Hair follicular keratinocyte (primary cell): ENCODE measurements around the gene SERAC1. TPM values are rescaled to one million over a fixed set of nuclear protein-coding genes. Genes with fewer than 3 reads are reported as not detected.

Experiments
- total RNA-seq: library from RNA; depleted of rRNA; stranded (reverse); fragments of >200 nt; gene quantifications from 2 replicates; pipeline ENCODE4 v1.2.3, GENCODE V29; 2015

The SERAC1 gene
- 2.3 and 2.4 TPM in 2 replicates for total RNA-seq

DNA sequence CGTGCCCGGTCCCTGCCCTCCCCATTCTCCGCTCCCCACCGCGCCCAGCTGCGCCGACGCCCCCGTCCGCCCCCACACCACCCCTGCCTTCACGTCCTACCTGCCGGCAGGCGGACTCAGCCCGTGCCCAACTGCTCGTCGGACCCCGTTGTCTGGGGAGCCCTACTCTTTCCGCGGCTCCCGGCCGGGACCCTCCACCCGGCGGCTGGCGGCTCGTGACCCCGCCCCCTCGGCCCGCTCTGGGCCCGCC, at the start of gene SERAC1:
Gene SERAC1, minus strand, starts transcription at position 223 of the 250 bp plus-strand sequence. CDS start 9,899 bp downstream, outside the sequence.

Other genes with a start within 250 kb of the SERAC1 start
- 10.2 and 11.0 TPM in 2 replicates for gene SYNJ2, start 186.4 kb downstream of the SERAC1 start, total RNA-seq
- 5.3 and 11.8 TPM in 2 replicates for gene GTF2H5, start 88 bp upstream of the SERAC1 start, total RNA-seq
- gene TULP4, start 144.2 kb upstream of the SERAC1 start, total RNA-seq = 31.3 and 42.3 TPM in 2 replicates